Embryonic facial prominence (tissue), 1 donor: ENCODE data around the gene PCDH15.

Source experiments
- DNase-seq: peaks from one replicate; pipeline ENCODE4 v3.0.0-alpha.2; 2016; ENCODE audit errors: extremely low spot score

PCDH15 gene

GRCh38 chr10:53846809-53847208 lies 954.2 kb downstream of the PCDH15 start:
- DNase-seq = no peak

- DNase-seq = no peak
Measured at GRCh38 chr10:53843736-53844362, 957.2 kb downstream of the PCDH15 start.

DNA sequence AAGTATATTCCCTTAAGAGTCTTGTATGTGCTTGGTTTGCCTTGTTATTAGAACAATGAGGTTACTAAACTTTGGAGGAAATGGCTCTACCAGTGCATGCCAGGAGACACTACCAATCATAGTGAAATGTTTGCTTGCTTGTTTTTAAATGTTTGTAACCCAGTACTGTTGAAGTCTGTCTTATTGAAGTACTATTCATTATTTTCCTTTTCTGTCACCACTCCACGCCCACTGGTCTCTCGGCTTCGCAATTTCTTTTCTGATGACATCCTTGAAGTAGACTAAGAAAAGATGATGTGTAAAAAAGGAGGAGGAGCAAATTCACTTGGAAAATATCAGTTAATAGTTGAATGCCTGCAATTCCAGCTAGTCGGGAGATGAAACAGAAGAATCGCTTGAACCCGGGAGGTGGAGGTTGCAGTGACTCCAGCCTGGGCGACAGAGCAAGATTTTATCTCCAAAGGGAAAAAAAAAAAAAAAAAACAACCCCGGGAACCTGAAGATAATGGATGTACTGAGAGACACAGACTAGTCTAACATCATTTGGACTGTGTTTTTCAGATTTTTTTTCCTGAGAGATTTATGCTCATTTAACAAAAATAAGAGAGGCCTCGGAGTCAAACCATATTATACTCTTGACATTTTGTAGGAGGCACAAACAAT lies 959.4 kb downstream of the PCDH15 start:
- DNase-seq = no peak

DNA sequence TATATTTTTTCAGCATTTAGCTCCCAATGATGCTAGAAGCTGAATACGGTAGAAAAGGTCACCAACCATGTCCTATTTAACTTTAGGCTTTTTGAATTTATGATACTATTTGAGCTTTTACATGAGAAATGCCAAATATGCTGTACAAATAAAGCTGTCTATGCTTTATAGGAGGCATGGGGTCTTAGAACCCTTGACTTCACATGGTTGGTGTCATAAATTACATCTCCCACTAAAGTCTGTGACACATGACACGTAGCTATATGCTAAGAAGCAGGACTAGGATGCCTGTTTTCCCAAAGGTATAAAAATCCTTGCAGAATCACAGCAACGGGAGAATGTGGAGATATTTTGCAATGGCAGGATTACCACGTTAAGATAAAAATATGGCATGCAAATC lies 960.4 kb downstream of the PCDH15 start:
- no peak for DNase-seq

DNA sequence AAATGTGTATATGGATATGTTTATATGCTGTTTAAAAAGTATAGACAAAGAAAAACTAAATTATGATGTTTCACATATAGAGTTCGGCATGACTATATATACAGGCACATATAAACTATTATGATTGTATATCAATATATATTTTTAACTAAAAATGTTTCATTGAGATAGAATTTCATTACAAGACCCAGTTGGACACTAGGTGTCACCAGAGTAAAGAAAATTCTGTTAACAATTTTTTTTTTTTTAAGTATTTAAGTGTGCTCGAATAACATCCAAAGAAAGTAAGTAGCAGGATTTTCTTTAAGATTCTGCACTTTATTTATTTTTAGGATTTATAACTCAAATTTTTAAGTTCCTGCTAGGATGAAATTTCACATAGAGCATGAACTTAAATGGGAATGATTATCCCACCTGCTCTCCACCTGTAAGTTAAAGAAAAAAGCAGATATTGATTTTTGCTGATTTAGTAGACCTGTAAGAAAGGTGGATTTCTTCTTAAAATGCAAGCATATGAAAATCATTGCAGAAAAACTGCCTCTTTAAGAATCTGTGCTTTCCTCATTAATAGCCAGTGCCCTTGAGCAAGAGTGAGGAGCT lies 961.5 kb downstream of the PCDH15 start:
- DNase-seq = peak; percentile 39

GRCh38 chr10:53836638-53837037 lies 964.4 kb downstream of the PCDH15 start:
- no peak for DNase-seq

DNA sequence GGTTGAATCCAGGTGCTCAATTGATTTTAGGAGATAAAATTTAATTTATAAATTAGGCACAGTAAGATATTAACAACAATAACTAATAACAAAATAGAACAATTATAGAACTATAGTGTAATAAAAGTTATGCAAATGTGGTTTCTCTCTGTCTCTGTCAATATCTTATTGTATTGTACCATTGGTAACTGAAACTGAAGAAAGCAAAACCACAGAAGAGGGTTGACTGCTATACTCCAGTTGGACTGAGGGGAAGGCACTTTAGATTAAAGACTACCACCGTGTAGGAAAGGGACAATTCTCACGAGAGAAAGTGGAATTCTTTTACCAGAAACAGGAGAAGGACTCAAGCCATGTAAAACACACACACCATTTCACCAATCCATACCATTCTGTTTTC lies 967.1 kb downstream of the PCDH15 start:
- DNase-seq = no peak

DNA sequence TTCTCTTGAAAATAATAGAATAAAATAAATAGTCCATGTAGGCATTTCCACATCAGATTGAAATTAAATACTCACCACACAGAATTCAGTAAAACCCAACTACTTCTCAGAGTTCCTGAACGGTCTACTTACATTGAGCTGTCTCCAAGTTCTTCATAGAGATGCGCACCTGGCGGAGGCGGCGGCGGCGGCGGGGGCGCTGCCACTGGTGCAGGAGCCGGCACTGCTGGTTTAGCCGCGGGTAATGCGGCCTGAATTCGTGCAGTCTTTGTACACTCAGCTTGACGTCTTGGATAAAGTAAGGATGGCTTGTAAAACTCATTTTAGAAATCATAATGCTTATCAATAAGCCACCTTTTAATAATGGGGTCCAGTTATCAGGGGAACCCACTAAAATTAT lies 973.8 kb downstream of the PCDH15 start:
- DNase-seq = no peak

GRCh38 chr10:53808677-53809372 lies 992.2 kb downstream of the PCDH15 start:
- DNase-seq = no peak

DNA sequence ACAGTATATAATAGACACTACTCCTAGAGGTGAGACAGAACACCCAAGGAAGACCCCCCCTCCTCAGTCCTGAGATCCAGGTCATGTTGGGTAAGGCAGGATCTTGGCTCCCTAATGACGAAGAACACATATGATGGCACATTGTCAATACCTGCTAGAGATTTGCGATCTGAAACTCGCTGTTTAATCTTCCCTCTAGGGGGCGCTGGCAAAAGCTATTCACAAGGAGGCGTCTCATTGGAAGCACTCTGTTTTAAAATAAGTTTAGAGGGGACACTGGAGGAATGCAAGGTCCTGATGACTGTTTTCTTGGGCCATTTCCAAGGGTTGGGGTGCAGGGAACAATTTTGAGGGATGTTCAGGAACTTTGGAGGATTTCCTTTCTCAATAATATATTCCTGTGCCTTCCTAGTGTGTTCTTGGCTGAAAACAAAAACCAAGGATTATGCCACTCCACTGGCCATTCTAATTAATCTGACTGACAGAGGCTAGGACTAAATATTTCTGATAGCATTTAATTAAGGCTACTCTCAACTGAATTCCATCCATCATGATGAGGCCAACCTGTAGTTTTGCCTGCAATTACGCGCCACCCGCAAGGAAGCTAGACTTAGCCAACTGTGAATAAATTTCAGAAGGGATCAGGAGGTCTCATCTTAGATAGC lies 1014.7 kb downstream of the PCDH15 start:
- DNase-seq = no peak

- no peak for DNase-seq
Measured at GRCh38 chr10:53771701-53772100, 1029.3 kb downstream of the PCDH15 start.

GRCh38 chr10:53770903-53771302 lies 1030.1 kb downstream of the PCDH15 start:
- no peak for DNase-seq

- no peak for DNase-seq
Measured at GRCh38 chr10:53765311-53765710, 1035.7 kb downstream of the PCDH15 start.

DNA sequence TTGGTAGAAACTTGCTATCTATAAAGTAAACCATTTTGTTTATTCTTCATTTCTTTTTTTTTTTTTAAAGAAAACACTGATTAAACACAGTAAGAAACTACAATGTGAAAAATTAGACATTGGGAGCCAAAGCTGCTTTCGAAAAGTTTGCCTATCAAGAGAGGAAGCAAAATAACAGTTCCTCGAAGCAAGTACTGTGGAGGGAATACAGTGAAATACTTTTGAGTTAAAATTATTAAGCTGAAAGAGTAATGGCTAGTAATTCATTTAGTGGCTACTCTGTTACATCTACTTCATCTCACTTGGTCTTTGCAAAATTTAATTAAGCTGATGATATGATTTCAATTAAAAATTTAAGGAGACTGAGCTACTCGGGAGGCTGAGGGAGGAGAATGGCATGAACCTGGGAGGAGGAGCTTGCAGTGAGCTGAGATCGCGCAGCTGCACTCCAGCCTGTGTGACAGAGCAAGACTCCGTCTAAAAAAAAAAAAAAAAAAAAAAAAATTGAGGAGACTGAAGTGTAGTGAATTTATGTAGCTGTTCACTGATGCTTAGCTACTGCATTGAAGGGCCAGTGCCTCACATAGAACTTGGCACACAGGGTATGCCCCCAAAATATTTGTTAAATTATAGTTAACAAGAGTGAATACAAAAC lies 1046.3 kb downstream of the PCDH15 start:
- no peak for DNase-seq
